Subcutaneous abdominal adipose tissue (tissue), 5 donors: ENCODE data around the gene PTGS1.

Experiments used
- H3K27ac ChIP-seq: one replicate; pipeline ENCODE4 v1.7.0; 2013; ENCODE audit warnings: low read depth, mild to moderate bottlenecking, inconsistent platforms, low read length, moderate library complexity
- H3K27me3 ChIP-seq, 5 donors: one replicate each; pipeline ENCODE4 v1.7.0; 2013; ENCODE audit warnings: low read length in 5 of 5, inconsistent platforms in 1 of 5; ENCODE audit not compliant: control insufficient read depth in 5 of 5, insufficient read depth in 4 of 5
- H3K36me3 ChIP-seq, 5 donors: one replicate each; pipeline ENCODE4 v1.7.0; 2013; ENCODE audit warnings: low read length in 5 of 5; ENCODE audit not compliant: control insufficient read depth in 5 of 5, insufficient read depth in 5 of 5
- H3K4me1 ChIP-seq, 5 donors: one replicate each; pipeline ENCODE4 v1.7.0; 2013; ENCODE audit warnings: low read length in 5 of 5, mild to moderate bottlenecking in 3 of 5, moderate library complexity in 1 of 5; ENCODE audit not compliant: control insufficient read depth in 5 of 5, insufficient read depth in 5 of 5
- H3K4me3 ChIP-seq, 5 donors: one replicate each; pipeline ENCODE4 v1.7.0; 2013; ENCODE audit warnings: low read length in 5 of 5, low read depth in 1 of 5
- H3K9ac ChIP-seq, 5 donors: one replicate each; pipeline ENCODE4 v1.7.0; 2013; ENCODE audit warnings: low read length in 5 of 5, mild to moderate bottlenecking in 4 of 5, moderate library complexity in 3 of 5
- H3K9me3 ChIP-seq, 5 donors: one replicate each; pipeline ENCODE4 v1.7.0; 2013; ENCODE audit warnings: low read length in 5 of 5; ENCODE audit not compliant: control insufficient read depth in 5 of 5
- donor health status: healthy.
- donor health status: healthy.
- donor health status: healthy.
- donor health status: healthy.
- donor health status: healthy.

Gene PTGS1

GRCh38 chr9:122382901-122383850 is 12.4 kb downstream of the PTGS1 start:
- H3K4me3 ChIP-seq: no peak overlapping the region
- peaks cover 0 to 25% (median 0%) of the 10 kb centered on the region in 5 donors for H3K36me3 ChIP-seq
- H3K4me1 ChIP-seq: peaks cover 0 to 16% (median 8%) of the 10 kb centered on the region in 5 donors
- peaks cover 0 to 4% (median 3%) of the 10 kb centered on the region in 5 donors for H3K9me3 ChIP-seq
- H3K9ac ChIP-seq: no peak overlapping the region
- no peaks in the 10 kb centered on the region for H3K27me3 ChIP-seq
- no peak overlapping the region for H3K27ac ChIP-seq

- H3K9me3 ChIP-seq: peaks cover 0 to 4% (median 3%) of the 10 kb centered on the region in 5 donors
- H3K27ac ChIP-seq: no peak overlapping the region
- H3K27me3 ChIP-seq: no peaks in the 10 kb centered on the region
- peaks cover 0 to 16% (median 8%) of the 10 kb centered on the region in 5 donors for H3K4me1 ChIP-seq
- H3K9ac ChIP-seq: no peak overlapping the region
- no peak overlapping the region for H3K4me3 ChIP-seq
- peaks cover 0 to 18% (median 0%) of the 10 kb centered on the region in 5 donors for H3K36me3 ChIP-seq
Observed at GRCh38 chr9:122383992-122384461, 13.2 kb downstream of the PTGS1 start.

- Histone ChIP-seq H3K27me3 (no peaks in the 10 kb centered on the region), H3K36me3 (peaks cover 0 to 18% (median 0%) of the 10 kb centered on the region in 5 donors)
Observed at GRCh38 chr9:122386311-122386872, 15.6 kb downstream of the PTGS1 start.

GRCh38 chr9:122387536-122387935 is 16.7 kb downstream of the PTGS1 start:
- Histone ChIP-seq H3K9ac (no peak overlapping the region), H3K27ac (no peak overlapping the region), H3K4me3 (no peak overlapping the region), H3K27me3 (no peaks in the 10 kb centered on the region), H3K36me3 (peaks cover 0 to 18% (median 0%) of the 10 kb centered on the region in 5 donors), H3K9me3 (no peaks in the 10 kb centered on the region), H3K4me1 (peaks cover 0 to 23% (median 10%) of the 10 kb centered on the region in 5 donors)

More at GRCh38 chr9:122386311-122386872, 15.6 kb downstream of the PTGS1 start:
- Histone ChIP-seq H3K27ac (no peak overlapping the region), H3K9ac (no peak overlapping the region), H3K4me1 (peaks cover 0 to 23% (median 11%) of the 10 kb centered on the region in 5 donors), H3K4me3 (no peak overlapping the region), H3K9me3 (no peaks in the 10 kb centered on the region)

DNA sequence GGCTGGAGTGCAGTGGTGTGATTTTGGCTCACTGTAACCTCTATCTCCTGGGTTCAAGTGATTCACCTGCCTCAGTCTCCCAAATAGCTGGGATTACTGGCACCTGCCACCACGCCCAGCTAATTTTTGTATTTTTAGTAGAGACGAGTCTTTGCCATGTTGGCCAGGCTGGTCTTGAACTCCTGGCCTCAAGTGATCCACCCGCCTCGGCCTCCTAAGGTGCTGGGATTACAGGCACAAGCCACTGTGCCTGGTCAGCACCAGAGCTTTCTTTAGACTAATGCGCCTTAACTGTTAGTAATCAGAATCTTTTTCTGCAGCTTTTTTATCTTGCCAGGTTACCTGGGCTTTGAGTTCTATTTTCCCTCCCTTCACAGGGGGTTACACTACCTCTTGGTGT is 18.4 kb downstream of the PTGS1 start:
- peaks cover 0 to 11% (median 0%) of the 10 kb centered on the region in 5 donors for H3K36me3 ChIP-seq
- no peak overlapping the region for H3K9ac ChIP-seq
- no peak overlapping the region for H3K4me3 ChIP-seq
- no peaks in the 10 kb centered on the region for H3K27me3 ChIP-seq
- no peaks in the 10 kb centered on the region for H3K9me3 ChIP-seq
- no peak overlapping the region for H3K27ac ChIP-seq
- peaks cover 0 to 13% (median 5%) of the 10 kb centered on the region in 5 donors for H3K4me1 ChIP-seq

DNA sequence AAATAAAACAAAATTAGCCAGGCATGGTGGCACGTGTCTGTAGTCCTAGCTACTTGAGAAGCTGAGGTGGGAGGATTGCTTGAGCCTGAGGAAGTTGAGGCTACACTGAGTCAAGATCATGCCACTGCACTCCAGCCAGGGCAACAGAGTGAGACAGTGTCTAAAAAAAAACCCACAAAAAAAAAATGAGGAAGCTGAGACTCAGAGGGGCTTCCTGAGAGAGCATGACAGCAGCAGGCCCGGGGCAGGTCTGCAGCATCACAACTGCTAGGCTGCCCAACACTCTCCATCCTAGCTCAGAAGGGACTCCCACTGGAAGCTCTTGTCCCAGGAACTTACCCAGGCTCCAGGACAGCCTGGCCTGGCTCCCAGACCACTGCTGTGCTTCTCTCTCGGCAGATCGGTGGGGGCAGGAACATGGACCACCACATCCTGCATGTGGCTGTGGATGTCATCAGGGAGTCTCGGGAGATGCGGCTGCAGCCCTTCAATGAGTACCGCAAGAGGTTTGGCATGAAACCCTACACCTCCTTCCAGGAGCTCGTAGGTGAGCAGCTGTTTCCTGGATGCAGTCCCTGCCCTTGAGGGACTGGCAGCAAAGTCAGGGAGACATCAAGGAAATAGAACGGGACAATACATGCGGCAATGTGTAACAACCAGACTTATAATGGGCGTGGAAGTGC is 19.1 kb downstream of the PTGS1 start:
- no peak overlapping the region for H3K9ac ChIP-seq
- H3K36me3 ChIP-seq: peaks cover 0 to 11% (median 0%) of the 10 kb centered on the region in 5 donors
- no peaks in the 10 kb centered on the region for H3K9me3 ChIP-seq
- no peaks in the 10 kb centered on the region for H3K27me3 ChIP-seq
- peaks cover 0 to 18% (median 12%) of the 10 kb centered on the region in 5 donors for H3K4me1 ChIP-seq
- H3K27ac ChIP-seq: no peak overlapping the region
- H3K4me3 ChIP-seq: no peak overlapping the region

DNA sequence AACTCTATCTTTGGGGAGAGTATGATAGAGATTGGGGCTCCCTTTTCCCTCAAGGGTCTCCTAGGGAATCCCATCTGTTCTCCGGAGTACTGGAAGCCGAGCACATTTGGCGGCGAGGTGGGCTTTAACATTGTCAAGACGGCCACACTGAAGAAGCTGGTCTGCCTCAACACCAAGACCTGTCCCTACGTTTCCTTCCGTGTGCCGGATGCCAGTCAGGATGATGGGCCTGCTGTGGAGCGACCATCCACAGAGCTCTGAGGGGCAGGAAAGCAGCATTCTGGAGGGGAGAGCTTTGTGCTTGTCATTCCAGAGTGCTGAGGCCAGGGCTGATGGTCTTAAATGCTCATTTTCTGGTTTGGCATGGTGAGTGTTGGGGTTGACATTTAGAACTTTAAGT is 21.5 kb downstream of the PTGS1 start:
- Histone ChIP-seq H3K36me3 (peaks cover 0 to 5% (median 0%) of the 10 kb centered on the region in 5 donors), H3K4me3 (no peak overlapping the region), H3K9ac (no peak overlapping the region), H3K27ac (no peak overlapping the region), H3K27me3 (no peaks in the 10 kb centered on the region), H3K9me3 (no peaks in the 10 kb centered on the region), H3K4me1 (peaks cover 0 to 19% (median 12%) of the 10 kb centered on the region in 5 donors)

- H3K36me3 ChIP-seq: peaks cover 0 to under 1% (median 0%) of the 10 kb centered on the region in 5 donors
Observed at GRCh38 chr9:122392714-122393113, 21.9 kb downstream of the PTGS1 start.

DNA sequence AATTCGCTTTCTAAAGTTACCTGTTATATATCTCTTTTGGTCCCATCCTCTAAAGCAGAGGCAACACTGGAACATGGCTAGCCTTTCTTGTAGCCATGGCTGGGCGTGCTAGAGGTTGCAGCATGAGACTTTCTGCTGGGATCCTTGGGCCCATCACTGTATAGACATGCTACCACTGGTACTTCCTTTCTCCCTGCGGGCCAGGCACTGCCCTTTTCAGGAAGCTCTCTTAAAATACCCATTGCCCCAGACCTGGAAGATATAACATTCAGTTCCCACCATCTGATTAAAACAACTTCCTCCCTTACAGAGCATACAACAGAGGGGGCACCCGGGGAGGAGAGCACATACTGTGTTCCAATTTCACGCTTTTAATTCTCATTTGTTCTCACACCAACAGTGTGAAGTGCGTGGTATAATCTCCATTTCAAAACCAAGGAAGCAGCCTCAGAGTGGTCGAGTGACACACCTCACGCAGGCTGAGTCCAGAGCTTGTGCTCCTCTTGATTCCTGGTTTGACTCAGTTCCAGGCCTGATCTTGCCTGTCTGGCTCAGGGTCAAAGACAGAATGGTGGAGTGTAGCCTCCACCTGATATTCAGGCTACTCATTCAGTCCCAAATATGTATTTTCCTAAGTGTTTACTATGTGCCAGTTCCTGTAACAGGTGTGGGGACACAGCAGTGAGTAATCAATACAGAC is 22.6 kb downstream of the PTGS1 start:
- no peak overlapping the region for H3K4me3 ChIP-seq
- peaks cover 0 to 19% (median 12%) of the 10 kb centered on the region in 5 donors for H3K4me1 ChIP-seq
- peak overlapping the region; percentile 63 for H3K27ac ChIP-seq
- H3K36me3 ChIP-seq: no peaks in the 10 kb centered on the region
- no peaks in the 10 kb centered on the region for H3K27me3 ChIP-seq
- no peak overlapping the region for H3K9ac ChIP-seq
- H3K9me3 ChIP-seq: no peaks in the 10 kb centered on the region

More at GRCh38 chr9:122392714-122393113, 21.9 kb downstream of the PTGS1 start:
- Histone ChIP-seq H3K27ac (no peak overlapping the region), H3K4me3 (no peak overlapping the region), H3K9ac (no peak overlapping the region), H3K4me1 (peaks cover 0 to 19% (median 12%) of the 10 kb centered on the region in 5 donors), H3K9me3 (no peaks in the 10 kb centered on the region), H3K27me3 (no peaks in the 10 kb centered on the region)
